Sigmoid colon (tissue), 4 donors: ENCODE measurements around the gene MS4A4E.

Source experiments
- EP300 ChIP-seq, 4 donors: sonication (generic); formaldehyde crosslinking; IDR thresholded peaks; one replicate each; pipeline ENCODE4 v1.6.1; 2017; ENCODE audit warnings: antibody characterized with exemption in 4 of 4
- TF ChIP-seq, protein P1 (sequence below), 4 experiments: fragments of 450-650 bp in 3 of 4; fragments of 200-600 bp in 1 of 4; IDR thresholded peaks; one replicate each; pipeline ENCODE4 v1.5.1; 2016 to 2019; ENCODE audit warnings: antibody characterized with exemption in 4 of 4, mild to moderate bottlenecking in 3 of 4, moderate library complexity in 2 of 4

DNA sequence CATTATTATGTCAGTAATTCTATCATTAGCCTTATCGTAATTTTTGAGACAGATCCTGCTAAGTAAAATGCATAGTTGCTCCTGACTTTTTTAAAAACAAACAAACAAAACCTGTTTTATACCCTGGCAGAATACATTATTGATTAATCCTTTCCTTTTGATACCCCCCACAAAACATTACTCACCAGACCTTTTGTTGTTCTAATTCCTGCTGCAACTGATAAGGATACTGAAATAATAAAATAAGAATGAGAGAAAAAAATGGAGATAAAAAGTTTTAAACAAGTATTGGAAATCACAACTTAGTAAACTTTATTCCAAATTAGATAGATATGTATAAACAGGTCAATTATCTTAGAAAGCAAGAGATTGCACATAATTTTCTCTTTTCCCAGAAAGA is 28.6 kb downstream of the MS4A4E start:
- TF ChIP-seq, protein P1, sequence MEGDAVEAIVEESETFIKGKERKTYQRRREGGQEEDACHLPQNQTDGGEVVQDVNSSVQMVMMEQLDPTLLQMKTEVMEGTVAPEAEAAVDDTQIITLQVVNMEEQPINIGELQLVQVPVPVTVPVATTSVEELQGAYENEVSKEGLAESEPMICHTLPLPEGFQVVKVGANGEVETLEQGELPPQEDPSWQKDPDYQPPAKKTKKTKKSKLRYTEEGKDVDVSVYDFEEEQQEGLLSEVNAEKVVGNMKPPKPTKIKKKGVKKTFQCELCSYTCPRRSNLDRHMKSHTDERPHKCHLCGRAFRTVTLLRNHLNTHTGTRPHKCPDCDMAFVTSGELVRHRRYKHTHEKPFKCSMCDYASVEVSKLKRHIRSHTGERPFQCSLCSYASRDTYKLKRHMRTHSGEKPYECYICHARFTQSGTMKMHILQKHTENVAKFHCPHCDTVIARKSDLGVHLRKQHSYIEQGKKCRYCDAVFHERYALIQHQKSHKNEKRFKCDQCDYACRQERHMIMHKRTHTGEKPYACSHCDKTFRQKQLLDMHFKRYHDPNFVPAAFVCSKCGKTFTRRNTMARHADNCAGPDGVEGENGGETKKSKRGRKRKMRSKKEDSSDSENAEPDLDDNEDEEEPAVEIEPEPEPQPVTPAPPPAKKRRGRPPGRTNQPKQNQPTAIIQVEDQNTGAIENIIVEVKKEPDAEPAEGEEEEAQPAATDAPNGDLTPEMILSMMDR (IDR thresholded peaks at IDR 0.05), result no peak
- no peak for TF ChIP-seq EP300 (IDR thresholded peaks at IDR 0.05)
